ENCODE measurements around the gene MTRFR.

Gene MTRFR

GRCh38 chr12:123260081-123260480 is 26.8 kb downstream of the MTRFR start:
- Histone ChIP-seq H3K9ac (ENCODE audit: low read depth, low read length) (no peak overlapping the region), H3K36me3 (ENCODE audit: insufficient read depth, low read length) (peaks cover 33% of the 10 kb centered on the region), H3K4me1 (ENCODE audit: insufficient read depth, low read length) (peaks cover 7% of the 10 kb centered on the region; the same call in 1 of the 2 replicates), H3K9me3 (ENCODE audit: control insufficient read depth, insufficient read depth, low read length) (no peaks in the 10 kb centered on the region)

GRCh38 chr12:123261196-123261595 is 28.0 kb downstream of the MTRFR start:
- no peaks in the 10 kb centered on the region for H3K9me3 ChIP-seq (ENCODE audit: control insufficient read depth, insufficient read depth, low read length)
- H3K36me3 ChIP-seq (ENCODE audit: insufficient read depth, low read length) = peaks cover 24% of the 10 kb centered on the region
- H3K4me1 ChIP-seq (ENCODE audit: insufficient read depth, low read length) = peaks cover 7% of the 10 kb centered on the region; the same call in 1 of the 2 replicates

GRCh38 chr12:123263196-123263817 is 30.1 kb downstream of the MTRFR start:
- Histone ChIP-seq H3K4me1 (ENCODE audit: insufficient read depth, low read length) (peaks cover 7% of the 10 kb centered on the region; the same call in 1 of the 2 replicates), H3K9me3 (ENCODE audit: control insufficient read depth, insufficient read depth, low read length) (no peaks in the 10 kb centered on the region), H3K36me3 (ENCODE audit: insufficient read depth, low read length) (peaks cover 21% of the 10 kb centered on the region), H3K9ac (ENCODE audit: low read depth, low read length) (no peak overlapping the region)

More at GRCh38 chr12:123261196-123261595, 28.0 kb downstream of the MTRFR start:
- H3K9ac ChIP-seq (ENCODE audit: low read depth, low read length) = no peak overlapping the region

GRCh38 chr12:123264642-123265041 is 31.4 kb downstream of the MTRFR start:
- H3K9ac ChIP-seq (ENCODE audit: low read depth, low read length) = no peak overlapping the region
- H3K4me1 ChIP-seq (ENCODE audit: insufficient read depth, low read length) = peaks cover 7% of the 10 kb centered on the region
- no peaks in the 10 kb centered on the region for H3K9me3 ChIP-seq (ENCODE audit: control insufficient read depth, insufficient read depth, low read length)
- H3K36me3 ChIP-seq (ENCODE audit: insufficient read depth, low read length) = peaks cover 15% of the 10 kb centered on the region

GRCh38 chr12:123265851-123266678 is 32.8 kb downstream of the MTRFR start:
- Histone ChIP-seq H3K4me1 (ENCODE audit: insufficient read depth, low read length) (peaks cover 7% of the 10 kb centered on the region), H3K9me3 (ENCODE audit: control insufficient read depth, insufficient read depth, low read length) (no peaks in the 10 kb centered on the region), H3K9ac (ENCODE audit: low read depth, low read length) (no peak overlapping the region), H3K36me3 (ENCODE audit: insufficient read depth, low read length) (peaks cover 7% of the 10 kb centered on the region; the same call in 1 of the 2 replicates)

GRCh38 chr12:123266679-123267277 is 33.5 kb downstream of the MTRFR start:
- H3K9me3 ChIP-seq (ENCODE audit: control insufficient read depth, insufficient read depth, low read length) = no peaks in the 10 kb centered on the region
- no peaks in the 10 kb centered on the region; the same call in none of the 2 replicates for H3K4me1 ChIP-seq (ENCODE audit: insufficient read depth, low read length)
- peaks cover 3% of the 10 kb centered on the region; the same call in 1 of the 2 replicates for H3K36me3 ChIP-seq (ENCODE audit: insufficient read depth, low read length)
- no peak overlapping the region for H3K9ac ChIP-seq (ENCODE audit: low read depth, low read length)

- H3K9ac ChIP-seq (ENCODE audit: low read depth, low read length) = no peak overlapping the region
- H3K36me3 ChIP-seq (ENCODE audit: insufficient read depth, low read length) = peaks cover 3% of the 10 kb centered on the region; the same call in 1 of the 2 replicates
- H3K9me3 ChIP-seq (ENCODE audit: control insufficient read depth, insufficient read depth, low read length) = no peaks in the 10 kb centered on the region
- no peaks in the 10 kb centered on the region; the same call in 1 of the 2 replicates for H3K4me1 ChIP-seq (ENCODE audit: insufficient read depth, low read length)
Observed at GRCh38 chr12:123267335-123267920, 34.2 kb downstream of the MTRFR start.

GRCh38 chr12:123267991-123268843 is 35.0 kb downstream of the MTRFR start:
- Histone ChIP-seq H3K9ac (ENCODE audit: low read depth, low read length) (no peak overlapping the region), H3K9me3 (ENCODE audit: control insufficient read depth, insufficient read depth, low read length) (no peaks in the 10 kb centered on the region), H3K4me1 (ENCODE audit: insufficient read depth, low read length) (peaks cover 7% of the 10 kb centered on the region), H3K36me3 (ENCODE audit: insufficient read depth, low read length) (peaks cover 1% of the 10 kb centered on the region; the same call in 1 of the 2 replicates)

GRCh38 chr12:123268850-123269249 is 35.6 kb downstream of the MTRFR start:
- H3K4me1 ChIP-seq (ENCODE audit: insufficient read depth, low read length) = peaks cover 9% of the 10 kb centered on the region
- H3K9ac ChIP-seq (ENCODE audit: low read depth, low read length) = 0 out of 2 replicates have a peak overlapping the region, but pooled peaks have one; percentile 7
- no peaks in the 10 kb centered on the region for H3K9me3 ChIP-seq (ENCODE audit: control insufficient read depth, insufficient read depth, low read length)
- no peaks in the 10 kb centered on the region for H3K36me3 ChIP-seq (ENCODE audit: insufficient read depth, low read length)

GRCh38 chr12:123269395-123269892 is 36.2 kb downstream of the MTRFR start:
- Histone ChIP-seq H3K4me1 (ENCODE audit: insufficient read depth, low read length) (peaks cover 9% of the 10 kb centered on the region), H3K9ac (ENCODE audit: low read depth, low read length) (peak overlapping the region; percentile 60), H3K9me3 (ENCODE audit: control insufficient read depth, insufficient read depth, low read length) (no peaks in the 10 kb centered on the region), H3K36me3 (ENCODE audit: insufficient read depth, low read length) (no peaks in the 10 kb centered on the region)

GRCh38 chr12:123269896-123270213 is 36.6 kb downstream of the MTRFR start:
- Histone ChIP-seq H3K36me3 (ENCODE audit: insufficient read depth, low read length) (no peaks in the 10 kb centered on the region), H3K9ac (ENCODE audit: low read depth, low read length) (peak overlapping the region; percentile 60), H3K9me3 (ENCODE audit: control insufficient read depth, insufficient read depth, low read length) (no peaks in the 10 kb centered on the region), H3K4me1 (ENCODE audit: insufficient read depth, low read length) (peaks cover 9% of the 10 kb centered on the region)

- peaks cover 9% of the 10 kb centered on the region for H3K4me1 ChIP-seq (ENCODE audit: insufficient read depth, low read length)
- no peaks in the 10 kb centered on the region for H3K9me3 ChIP-seq (ENCODE audit: control insufficient read depth, insufficient read depth, low read length)
- peak overlapping the region; percentile 60 for H3K9ac ChIP-seq (ENCODE audit: low read depth, low read length)
- no peaks in the 10 kb centered on the region for H3K36me3 ChIP-seq (ENCODE audit: insufficient read depth, low read length)
Observed at GRCh38 chr12:123270214-123271000, 37.2 kb downstream of the MTRFR start.

Measured in ES-I3 (cell line).